Gastroesophageal sphincter (tissue), 3 donors: ENCODE data around the gene RIPOR3.

ENCODE experiments used
- CTCF ChIP-seq, 4 experiments: fragments of 200-600 bp in 2 of 4; fragments of 450-650 bp in 2 of 4; sonication (generic) in 1 of 4; IDR thresholded peaks; one replicate each; pipeline ENCODE4 v1.5.1; 2017 to 2019; ENCODE audit warnings: antibody characterized with exemption in 4 of 4, mild to moderate bottlenecking in 2 of 4, moderate library complexity in 2 of 4
- EP300 ChIP-seq: sonication (generic); formaldehyde crosslinking; IDR thresholded peaks from one replicate; pipeline ENCODE4 v1.6.1; 2017; ENCODE audit warnings: antibody characterized with exemption, mild to moderate bottlenecking
- POLR2A ChIP-seq, 2 donors: fragments of 450-650 bp; IDR thresholded peaks; one replicate each; pipeline ENCODE4 v1.6.1; 2017; ENCODE audit warnings: antibody characterized with exemption in 2 of 2, mild to moderate bottlenecking in 2 of 2, moderate library complexity in 1 of 2
- POLR2AphosphoS5 ChIP-seq: sonication (generic); formaldehyde crosslinking; IDR thresholded peaks from one replicate; pipeline ENCODE4 v1.6.1; 2017; ENCODE audit warnings: antibody characterized with exemption

GRCh38 chr20:50577175-50578018 is 113.9 kb downstream of the RIPOR3 start:
- TF ChIP-seq CTCF (IDR thresholded peaks at IDR 0.05) (no peak), POLR2A (IDR thresholded peaks at IDR 0.05) (no peak), POLR2AphosphoS5 (peak; percentile 29), EP300 (no peak)
